Lower leg skin (tissue), 4 donors: ENCODE measurements around the gene KCNMB4. TPM values are rescaled to one million over a fixed set of nuclear protein-coding genes. Genes with fewer than 3 reads are reported as not detected.
A peak's percentile ranks its signal among the peaks of the same experiment; 100 is the strongest.

Experiments
- DNase-seq, 2 donors: peaks; one replicate each; pipeline ENCODE4 v3.0.0-alpha.2; 2019; ENCODE audit warnings: low spot score in 2 of 2
- H3K4me3 ChIP-seq: fragments of 200-600 bp; sonication (generic); 2 replicates; pipeline ENCODE4 v1.5.1; 2017; ENCODE audit warnings: mild to moderate bottlenecking, low read depth; ENCODE audit not compliant: poor library complexity, severe bottlenecking
- POLR2A ChIP-seq, 2 donors: fragments of 450-650 bp; IDR thresholded peaks; one replicate each; pipeline ENCODE4 v1.6.1; 2016 to 2017; ENCODE audit warnings: antibody characterized with exemption in 2 of 2, mild to moderate bottlenecking in 1 of 2, moderate library complexity in 1 of 2
- WGBS, 2 donors: methylation state at CpG; one replicate each; pipeline ENCODE4 v1.1.5; 2018; 5-methylcytosine and 5-hydroxymethylcytosine counted together
- intact Hi-C: fragments of 100-400 bp; cut with DNase I; formaldehyde crosslinking; loops from one replicate; pipeline ENCODE4 v1.15.0; 2023; ENCODE audit warnings: low total_unique reads
- total RNA-seq, 4 donors: library from RNA; depleted of rRNA; stranded (reverse); fragments of >200 nt; gene quantifications; one replicate each; pipeline ENCODE4 v1.1.0, GENCODE V29; 2016
- TF ChIP-seq, protein P1 (sequence below), 3 donors: fragments of 450-650 bp; IDR thresholded peaks; one replicate each; pipeline ENCODE4 v1.5.1; 2016; ENCODE audit warnings: antibody characterized with exemption in 3 of 3, mild to moderate bottlenecking in 3 of 3, moderate library complexity in 2 of 3

KCNMB4 gene
- total RNA-seq, 4 donors from 2014 or later: 3.2 to 4.4 (median 4.0) TPM

DNA sequence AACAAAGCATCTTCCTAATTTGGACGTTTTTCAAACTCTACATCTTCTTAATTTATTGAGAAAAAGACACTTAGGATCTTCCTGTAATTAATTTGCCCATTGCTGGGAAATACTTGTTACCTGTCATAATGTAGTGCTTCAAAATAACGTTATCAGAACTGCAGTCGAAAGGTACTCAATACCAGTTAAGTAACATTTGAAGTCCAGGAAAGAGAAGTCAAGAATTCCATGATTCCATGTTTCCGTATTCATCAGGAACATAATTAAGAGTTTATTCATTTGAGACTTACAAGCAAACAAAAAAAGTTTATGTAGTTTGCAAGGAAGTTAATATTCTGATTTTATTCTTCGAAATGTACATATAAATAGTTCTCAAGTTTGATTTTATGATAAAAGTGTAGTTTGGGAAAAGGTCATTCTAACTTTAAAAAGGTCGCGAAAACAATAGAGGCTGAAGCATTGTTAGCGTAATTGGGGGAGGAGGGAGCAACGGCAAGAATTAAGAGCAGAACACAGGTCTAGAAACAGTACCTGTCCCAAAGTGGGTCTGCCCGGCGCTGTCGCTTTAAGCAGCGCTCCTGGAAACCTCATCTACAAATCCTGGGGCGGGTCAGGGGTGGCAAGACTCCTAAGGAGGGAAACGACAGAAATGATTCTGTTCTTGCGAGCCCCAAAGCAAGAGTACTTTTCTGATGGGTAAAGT lies 1.2 kb upstream of the KCNMB4 start:
- 18 to 24% methylated on average over 16 of the region's 16 CpGs for WGBS, 2 donors

DNA sequence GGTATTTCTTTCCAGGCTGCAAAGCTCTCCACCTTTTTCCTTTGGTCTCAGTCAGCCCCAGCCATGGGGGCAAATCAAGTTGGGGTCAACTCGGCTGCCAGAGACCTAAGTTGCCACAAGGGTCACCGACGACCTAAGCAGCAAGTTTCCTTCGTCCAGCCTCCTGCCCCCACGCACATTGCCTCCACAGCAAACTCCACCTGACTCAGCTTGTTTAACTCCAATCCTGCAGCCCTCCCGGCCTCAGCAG lies 767 bp upstream of the KCNMB4 start:
- H3K4me3 ChIP-seq: peak overlapping the region; percentile 65
- no peak for DNase-seq
- TF ChIP-seq, protein P1, sequence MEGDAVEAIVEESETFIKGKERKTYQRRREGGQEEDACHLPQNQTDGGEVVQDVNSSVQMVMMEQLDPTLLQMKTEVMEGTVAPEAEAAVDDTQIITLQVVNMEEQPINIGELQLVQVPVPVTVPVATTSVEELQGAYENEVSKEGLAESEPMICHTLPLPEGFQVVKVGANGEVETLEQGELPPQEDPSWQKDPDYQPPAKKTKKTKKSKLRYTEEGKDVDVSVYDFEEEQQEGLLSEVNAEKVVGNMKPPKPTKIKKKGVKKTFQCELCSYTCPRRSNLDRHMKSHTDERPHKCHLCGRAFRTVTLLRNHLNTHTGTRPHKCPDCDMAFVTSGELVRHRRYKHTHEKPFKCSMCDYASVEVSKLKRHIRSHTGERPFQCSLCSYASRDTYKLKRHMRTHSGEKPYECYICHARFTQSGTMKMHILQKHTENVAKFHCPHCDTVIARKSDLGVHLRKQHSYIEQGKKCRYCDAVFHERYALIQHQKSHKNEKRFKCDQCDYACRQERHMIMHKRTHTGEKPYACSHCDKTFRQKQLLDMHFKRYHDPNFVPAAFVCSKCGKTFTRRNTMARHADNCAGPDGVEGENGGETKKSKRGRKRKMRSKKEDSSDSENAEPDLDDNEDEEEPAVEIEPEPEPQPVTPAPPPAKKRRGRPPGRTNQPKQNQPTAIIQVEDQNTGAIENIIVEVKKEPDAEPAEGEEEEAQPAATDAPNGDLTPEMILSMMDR (IDR thresholded peaks at IDR 0.05): no peak
- no peak for TF ChIP-seq POLR2A (IDR thresholded peaks at IDR 0.05)
- intact Hi-C loops: no loop called here
- WGBS, 2 donors: 0 to 2% methylated on average over 6 of the region's 6 CpGs

More for the DNA sequence above, 1.2 kb upstream of the KCNMB4 start:
- no peak for DNase-seq
- no peak for TF ChIP-seq POLR2A (IDR thresholded peaks at IDR 0.05)
- TF ChIP-seq, protein P1 (IDR thresholded peaks at IDR 0.05): no peak
- intact Hi-C loops: no loop called here
- no peak overlapping the region for H3K4me3 ChIP-seq

DNA sequence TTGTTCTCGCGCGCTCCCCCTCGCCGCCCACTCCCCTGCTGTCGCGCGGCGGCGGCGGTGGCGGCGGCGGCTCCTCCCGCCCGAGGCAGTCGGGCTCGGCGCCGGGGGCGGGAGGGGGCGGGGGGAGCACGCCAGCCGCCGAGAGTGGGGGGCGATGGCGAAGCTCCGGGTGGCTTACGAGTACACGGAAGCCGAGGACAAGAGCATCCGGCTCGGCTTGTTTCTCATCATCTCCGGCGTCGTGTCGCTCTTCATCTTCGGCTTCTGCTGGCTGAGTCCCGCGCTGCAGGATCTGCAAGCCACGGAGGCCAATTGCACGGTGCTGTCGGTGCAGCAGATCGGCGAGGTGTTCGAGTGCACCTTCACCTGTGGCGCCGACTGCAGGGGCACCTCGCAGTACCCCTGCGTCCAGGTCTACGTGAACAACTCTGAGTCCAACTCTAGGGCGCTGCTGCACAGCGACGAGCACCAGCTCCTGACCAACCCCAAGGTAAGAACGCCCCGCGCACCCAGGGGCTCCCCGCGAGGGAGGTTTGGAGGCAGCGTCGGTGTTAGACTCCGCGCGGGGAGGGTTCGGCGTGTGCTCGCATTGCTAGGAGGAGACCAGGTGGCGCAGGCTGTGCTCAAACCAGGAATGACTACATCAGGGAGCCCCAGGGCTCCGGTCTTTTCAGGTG lies 629 bp downstream of the KCNMB4 start:
- TF ChIP-seq POLR2A (IDR thresholded peaks at IDR 0.05): no peak
- TF ChIP-seq, protein P1 (IDR thresholded peaks at IDR 0.05): no peak
- H3K4me3 ChIP-seq: peak overlapping the region; percentile 65
- 0% methylated on average over 5 to 39 of the region's 69 CpGs for WGBS, 2 donors
- DNase-seq: peak; percentile 22 to 87
- intact Hi-C loops: no loop called here

DNA sequence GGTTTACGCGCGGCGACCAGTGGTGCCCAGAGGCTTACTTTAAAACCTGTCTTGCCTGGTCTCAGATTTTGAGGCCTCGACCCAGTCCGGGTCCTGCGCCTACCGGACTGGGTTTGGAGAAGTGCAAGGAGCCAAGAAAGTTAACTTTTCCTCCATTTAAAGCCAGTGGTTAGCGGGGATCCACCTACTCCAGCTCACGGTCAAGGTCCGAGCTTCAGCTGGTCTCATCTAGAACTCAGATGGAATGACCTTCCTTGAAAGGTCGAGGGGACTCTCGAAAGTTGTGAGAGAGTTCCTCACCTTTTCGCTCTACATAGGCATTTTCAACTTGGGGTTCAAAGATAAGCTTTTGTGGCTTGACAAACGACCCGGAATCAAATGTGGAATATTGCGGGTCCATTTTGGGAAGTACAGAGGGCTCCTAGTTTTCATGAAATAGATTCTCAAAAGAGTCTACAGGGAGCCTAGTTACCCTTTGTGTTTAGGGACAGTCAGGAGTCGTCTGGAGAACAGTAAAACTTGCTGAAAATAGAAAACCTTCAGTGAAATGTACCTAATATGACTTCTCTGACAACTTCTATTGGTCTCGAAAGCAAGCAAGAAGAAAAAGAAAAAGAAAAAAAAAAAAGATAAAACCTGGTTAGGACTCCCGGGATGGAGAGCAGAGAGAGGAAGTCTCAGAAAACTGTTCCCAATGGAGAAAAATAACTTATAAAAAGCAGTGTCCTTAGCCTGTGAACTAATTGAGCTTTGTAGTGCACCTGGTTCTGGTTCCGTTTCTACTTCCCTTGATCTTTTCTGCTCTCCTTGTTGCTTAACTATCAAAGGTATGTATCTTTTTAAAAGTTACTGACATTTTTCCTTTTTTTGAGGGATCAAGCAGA lies 1.4 kb downstream of the KCNMB4 start:
- 6 to 7% methylated on average over 20 of the region's 21 CpGs for WGBS, 2 donors
- intact Hi-C loops: no loop called here
- TF ChIP-seq, protein P1 (IDR thresholded peaks at IDR 0.05): no peak
- no peak for TF ChIP-seq POLR2A (IDR thresholded peaks at IDR 0.05)
- H3K4me3 ChIP-seq: peak overlapping the region; percentile 65
- no peak for DNase-seq

DNA sequence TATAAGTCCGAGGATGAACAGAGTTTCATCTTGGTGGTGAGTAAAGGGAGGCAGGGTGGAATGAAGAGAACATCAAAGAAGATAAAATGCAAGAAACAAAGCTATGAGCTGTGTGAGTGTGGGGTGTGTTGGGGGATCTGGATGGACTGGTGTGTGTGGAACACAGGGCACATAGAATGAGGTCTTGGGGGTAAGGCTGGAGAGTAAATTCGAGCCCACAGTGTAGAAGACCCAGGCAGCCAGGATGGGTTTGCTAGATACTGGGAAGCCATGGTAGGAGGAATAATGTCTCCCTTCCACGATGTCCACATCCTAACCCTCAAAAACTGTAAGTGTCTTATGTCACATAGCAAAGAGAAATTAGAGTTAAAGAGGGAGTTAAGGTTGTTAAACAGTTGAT lies 6.8 kb downstream of the KCNMB4 start:
- no peak for TF ChIP-seq POLR2A (IDR thresholded peaks at IDR 0.05)
- TF ChIP-seq, protein P1 (IDR thresholded peaks at IDR 0.05): no peak
- intact Hi-C loops: no loop called here
- DNase-seq: no peak
- WGBS, 2 donors: 92 to 96% methylated on average over 3 of the region's 3 CpGs
- no peak overlapping the region for H3K4me3 ChIP-seq
